ENCODE results near the gene TGM3.
"Not testable (repeated sequence)": the region's sequence is repeated elsewhere in the genome, so short reads cannot be mapped to it uniquely, and the experiment has no call there.

The TGM3 gene, protein sequence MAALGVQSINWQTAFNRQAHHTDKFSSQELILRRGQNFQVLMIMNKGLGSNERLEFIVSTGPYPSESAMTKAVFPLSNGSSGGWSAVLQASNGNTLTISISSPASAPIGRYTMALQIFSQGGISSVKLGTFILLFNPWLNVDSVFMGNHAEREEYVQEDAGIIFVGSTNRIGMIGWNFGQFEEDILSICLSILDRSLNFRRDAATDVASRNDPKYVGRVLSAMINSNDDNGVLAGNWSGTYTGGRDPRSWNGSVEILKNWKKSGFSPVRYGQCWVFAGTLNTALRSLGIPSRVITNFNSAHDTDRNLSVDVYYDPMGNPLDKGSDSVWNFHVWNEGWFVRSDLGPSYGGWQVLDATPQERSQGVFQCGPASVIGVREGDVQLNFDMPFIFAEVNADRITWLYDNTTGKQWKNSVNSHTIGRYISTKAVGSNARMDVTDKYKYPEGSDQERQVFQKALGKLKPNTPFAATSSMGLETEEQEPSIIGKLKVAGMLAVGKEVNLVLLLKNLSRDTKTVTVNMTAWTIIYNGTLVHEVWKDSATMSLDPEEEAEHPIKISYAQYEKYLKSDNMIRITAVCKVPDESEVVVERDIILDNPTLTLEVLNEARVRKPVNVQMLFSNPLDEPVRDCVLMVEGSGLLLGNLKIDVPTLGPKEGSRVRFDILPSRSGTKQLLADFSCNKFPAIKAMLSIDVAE

DNA sequence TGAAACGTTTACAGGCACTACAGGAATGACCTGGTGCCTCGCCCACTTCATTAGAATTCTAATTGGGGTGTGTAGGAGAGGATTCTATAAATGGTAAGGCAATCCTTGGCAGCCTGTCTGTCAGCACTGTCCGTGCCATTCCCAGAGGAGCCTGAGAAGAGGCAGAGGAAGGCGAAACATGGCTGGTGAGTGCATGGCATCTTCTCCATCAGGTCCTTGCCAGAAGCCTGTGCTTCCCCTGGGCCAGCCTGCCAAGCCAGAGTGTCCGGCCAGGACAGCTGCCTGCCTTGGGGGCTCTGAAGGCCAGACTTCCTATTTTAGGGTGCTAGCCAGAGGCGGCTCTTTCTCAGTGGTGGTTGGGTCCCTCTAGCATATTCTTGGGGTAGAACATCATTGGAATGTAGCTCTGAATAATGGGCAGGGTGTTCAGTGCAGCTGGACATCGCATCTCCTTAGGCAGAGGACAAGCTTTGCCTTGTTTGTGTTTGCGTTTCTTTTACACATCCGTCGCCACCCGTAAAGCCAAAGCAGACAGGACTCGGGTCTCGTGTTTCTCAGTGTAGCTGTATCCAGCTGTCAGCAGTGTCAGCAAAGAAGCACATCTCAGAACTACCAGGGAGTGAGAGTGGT lies at the start of gene TGM3:
TSS of gene TGM3 (plus strand) at position 116 of the 630 bp plus-strand sequence. CDS start at position 179, 63 bp downstream.
- no peak for DNase-seq

DNA sequence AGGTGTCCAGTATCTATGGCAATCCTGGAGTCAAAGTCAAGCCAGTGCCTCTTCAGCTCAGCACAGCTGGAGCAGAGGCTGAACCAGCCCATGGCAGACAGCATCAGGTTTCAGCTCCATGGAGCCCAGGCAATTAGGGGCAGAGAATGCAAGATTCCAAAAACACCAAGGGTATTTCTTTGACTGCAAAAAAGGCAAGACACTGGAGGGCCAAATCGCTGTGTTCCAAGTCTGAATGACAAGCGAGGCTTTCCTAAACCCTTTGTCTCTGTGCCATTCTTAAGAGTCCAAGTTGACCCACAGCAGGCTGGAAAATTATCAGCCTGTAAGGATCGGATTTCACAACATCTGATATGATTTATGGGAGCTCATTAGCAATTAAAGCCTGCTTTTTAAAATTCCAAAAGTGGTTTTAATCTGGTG lies 49.7 kb upstream of the TGM3 start:
- DNase-seq, result no peak

DNA sequence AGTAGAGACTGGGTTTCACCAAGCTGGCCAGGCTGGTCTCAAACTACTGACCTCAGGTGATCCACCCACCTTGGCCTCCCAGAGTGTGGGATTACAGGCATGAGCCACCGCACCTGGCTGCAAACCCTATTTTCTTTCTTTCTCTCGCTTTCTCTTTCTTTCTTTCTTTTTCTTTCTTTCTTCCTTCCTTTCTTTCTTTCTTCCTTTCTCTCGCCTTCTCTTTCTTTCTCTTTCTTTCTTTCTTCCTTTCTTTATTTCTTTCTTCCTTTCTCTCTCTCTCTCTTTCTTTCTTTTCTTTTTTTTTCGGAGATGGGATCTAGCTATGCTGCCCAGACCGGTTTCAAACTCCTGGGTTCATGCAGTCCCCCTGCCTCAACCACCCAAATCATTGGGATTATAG lies 47.0 kb upstream of the TGM3 start:
- no peak for DNase-seq

DNA sequence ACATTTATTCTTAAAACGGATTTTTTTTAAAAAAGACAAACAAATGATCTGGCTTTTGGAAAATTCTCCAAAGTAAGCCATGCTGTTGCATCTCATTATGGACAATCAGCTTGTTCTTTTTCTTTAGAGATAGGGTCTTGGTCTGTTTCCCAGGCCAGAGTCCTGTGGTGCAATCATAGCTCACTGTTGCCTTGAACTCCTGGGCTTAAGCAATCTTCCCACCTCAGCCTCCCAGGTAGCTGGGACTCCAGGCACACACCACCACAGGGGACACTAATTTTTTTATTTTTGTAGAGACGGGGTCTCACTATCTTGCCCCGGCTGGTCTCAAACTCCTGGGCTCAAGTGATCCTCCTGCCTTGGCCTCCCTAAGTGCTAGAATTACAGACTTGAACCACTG lies 45.9 kb upstream of the TGM3 start:
- DNase-seq, result no peak

DNA sequence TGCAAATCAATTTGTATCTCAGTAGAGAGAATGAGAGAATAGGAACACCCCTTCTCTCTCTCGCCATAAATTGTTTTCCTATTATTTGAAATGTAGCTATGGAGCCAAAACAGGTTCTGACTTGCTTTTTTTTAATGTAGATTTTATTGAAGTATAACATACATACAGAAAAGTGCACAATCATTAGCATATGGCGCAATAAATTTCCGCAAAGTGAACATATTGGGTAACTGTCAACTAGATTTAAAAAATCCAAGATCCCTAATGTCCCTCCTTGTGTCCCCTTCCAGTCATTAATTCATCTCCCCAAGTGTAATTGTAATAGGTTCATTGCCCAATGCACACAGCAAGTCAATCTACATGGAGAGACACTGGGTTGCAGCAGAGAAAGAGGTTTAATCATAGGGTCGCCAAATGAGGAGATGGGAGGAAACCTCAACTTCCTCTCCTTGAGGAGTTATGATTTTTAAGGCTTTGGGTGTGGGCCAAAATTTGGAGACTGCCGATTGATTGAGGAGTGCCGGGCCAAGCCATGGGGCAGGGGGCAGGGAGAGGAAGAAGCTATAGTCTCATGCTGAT lies 43.3 kb upstream of the TGM3 start:
- DNase-seq, result no peak

DNA sequence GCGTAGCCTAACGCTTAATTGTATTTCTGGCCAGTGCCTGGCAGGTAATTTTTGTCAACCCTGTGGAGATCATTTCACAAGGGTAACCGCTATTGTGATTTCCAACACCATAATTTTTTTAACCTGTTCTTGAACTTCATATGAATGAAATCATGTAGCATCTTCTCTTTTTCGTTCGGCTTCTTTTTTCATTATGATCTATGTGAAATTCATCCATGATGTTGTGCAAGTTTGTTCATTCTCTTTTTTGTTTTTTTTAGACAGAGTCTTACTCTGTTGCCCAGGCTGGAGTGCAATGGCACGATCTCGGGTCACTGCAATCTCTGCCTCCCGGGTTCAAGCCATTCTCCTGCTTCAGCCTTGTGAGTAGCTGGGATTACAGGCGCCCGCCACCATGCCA lies 42.5 kb upstream of the TGM3 start:
- DNase-seq, result no peak

DNA sequence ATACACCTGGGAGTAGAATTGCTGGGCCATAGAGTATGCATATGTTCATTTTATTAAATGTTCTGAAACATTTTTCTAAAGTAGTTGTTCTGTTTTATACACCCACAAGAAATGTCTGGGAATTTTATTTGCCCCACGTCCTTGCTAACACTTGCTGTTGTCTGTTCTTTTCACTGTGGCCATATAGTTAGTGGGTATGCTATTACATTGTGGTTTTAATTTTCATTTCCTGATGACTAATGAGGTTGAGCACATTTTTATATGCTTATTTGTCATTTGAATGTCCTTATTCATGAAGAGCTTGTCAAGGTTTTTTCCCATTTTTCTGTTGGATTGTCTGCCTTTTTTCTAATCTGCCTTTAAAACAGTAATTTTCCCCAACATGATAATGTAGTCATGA lies 41.5 kb upstream of the TGM3 start:
- DNase-seq, result no peak

DNA sequence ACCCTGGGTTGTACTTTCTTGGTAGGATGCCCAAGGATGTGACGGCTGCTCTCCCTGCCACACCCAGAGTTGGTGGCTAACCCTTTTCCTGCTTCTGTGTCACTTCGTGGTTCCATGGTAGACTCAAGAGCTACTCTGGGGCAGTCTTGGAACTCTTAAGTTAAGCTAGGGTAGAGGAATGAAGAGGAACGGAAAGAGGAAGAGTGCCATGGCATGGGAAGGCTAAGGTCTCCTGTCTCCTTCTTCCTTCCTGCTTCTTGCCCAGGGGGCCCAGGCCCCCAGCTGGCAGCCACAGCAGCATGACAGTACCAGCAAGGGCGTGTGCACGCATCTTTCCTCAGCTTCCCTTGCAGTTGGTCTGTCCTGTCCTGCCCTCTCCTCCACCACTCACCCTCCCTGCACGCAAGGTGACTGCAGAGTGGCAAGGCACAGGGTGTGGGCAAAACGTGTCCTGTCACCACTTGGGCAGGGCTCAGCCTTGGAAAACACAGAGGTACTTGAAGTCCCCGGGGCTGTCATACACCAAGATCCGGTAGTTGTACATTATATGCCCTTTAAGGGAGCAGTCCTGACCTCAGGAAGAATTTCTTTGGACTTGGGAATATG lies 39.8 kb upstream of the TGM3 start:
- DNase-seq, result no peak

DNA sequence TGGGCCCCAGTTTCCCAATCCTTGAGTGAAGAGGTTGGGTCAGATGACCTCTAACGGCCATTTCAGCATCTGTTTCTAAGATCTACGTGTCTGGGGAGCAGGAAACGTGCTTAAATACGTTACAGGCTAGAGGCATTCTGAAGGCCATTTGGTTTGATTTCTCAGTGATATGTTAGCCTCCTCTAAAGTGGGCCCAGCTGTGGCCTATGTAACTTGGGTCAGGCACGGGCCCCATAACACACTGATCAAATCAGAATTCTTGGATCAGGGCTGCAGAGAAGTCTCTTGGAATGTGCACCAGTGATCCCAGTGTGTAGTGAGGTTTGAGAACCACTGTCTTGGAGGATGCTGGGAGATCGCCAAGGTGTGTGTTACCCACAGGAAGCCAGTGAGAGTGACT lies 36.1 kb upstream of the TGM3 start:
- no peak for DNase-seq

DNA sequence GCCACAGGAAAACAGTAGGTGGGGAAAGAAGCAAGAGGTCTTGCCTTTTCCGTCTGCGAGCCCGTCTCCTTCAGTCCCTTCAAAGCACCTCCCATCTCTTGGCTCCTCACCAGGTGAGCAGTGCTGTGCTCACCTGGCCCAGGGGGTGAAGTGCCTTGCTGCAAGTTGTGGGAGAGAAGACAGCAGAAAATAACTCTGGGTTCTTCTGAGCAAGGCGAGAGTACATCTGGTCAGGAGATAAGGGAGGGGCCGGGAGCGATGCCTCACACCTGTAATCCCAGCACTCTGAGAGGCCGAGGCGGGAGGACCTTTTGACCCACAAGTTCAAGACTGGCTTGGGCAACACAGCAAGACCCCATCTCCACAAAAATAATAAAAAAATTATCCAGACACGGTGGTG lies 35.6 kb upstream of the TGM3 start:
- DNase-seq, result no peak

DNA sequence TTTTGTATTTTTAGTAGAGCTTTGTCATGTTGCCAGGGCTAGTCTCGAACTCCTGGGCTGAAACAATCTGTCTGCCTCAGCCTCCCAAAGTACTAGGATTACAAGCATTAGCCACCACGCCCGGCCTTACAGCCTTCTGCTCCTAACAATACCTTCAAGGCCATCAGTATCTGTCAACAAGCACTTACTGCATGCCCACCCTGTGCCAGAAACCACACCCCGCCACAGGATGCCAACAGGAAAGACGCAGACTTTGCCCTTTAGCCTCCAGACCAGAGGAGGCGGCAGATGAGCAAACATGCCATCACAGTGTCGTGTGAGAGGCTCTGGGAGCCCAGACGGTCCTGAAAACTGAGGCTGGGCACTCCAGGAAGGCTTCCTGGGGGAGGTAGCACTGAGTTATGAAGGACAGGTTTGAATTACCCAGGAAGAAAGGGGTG lies 34.7 kb upstream of the TGM3 start:
- no peak for DNase-seq

DNA sequence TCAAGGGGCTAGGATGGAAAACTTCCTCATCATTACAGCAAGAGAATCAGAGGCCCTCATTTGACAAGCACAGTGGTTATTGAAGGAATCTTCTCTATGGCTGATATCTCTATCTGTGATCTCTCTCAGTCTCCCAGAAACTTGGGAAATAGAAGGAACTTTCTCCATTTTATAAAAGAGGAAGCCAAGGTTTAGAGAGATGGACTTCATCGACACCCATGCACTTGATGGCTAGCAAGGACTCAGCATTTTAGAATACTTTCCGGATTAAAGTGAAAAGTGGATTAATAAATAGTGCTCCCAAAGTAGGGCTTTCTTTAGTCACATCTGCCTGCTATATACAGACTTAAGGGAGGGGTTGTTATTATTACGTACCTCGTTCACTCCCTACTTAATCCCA lies 34.2 kb upstream of the TGM3 start:
- DNase-seq, result no peak

DNA sequence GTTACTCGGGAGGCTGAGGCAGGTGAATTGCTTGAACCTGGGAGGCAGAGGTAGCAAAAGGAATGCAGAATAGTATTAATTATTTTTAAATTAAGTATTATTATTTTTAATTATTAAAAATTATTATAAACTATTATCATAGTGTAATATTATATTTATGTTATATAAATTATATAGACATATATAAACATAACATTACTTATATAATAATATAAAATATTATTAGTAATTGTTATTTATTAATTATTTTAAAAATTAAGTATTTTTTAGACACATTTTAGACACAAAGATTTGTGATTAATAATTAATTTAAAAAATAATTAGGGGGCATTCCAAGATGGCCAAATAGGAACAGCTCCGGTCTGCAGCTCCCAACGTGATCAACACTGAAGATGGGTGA lies 31.7 kb upstream of the TGM3 start:
- no peak for DNase-seq

DNA sequence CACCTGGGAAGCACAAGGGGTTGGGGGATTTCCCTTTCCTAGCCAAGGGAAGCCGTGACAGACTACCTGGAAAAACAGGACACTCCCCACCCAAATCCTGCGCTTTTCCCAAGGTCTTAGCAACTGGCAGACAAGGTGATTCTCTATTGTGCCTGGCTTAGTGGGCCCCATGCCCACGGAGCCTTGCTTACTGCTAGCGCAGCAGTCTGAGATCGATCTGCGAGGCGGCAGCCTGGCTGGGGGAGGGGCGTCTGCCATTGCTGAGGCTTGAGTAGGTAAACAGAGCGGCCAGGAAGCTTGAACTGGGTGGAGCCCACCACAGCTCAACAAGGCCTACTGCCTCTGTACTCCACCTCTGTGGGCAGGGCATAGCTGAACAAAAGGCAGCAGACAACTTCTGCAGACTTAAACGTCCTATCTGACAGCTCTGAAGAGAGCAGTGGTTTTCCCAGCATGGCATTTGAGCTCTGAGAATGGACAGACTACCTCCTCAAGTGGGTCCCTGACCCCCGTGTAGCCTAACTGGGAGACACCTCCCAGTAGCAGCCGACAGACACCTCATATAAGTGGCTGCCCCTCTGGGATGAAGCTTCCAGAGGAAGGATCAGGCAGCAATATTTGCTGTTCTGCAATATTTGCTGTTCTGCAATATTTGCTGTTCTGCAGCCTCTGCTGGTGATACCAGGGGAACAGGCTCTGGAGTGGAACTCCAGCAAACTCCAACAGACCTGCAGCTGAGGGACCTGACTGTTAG lies 31.0 kb upstream of the TGM3 start:
- not testable (repeated sequence) for DNase-seq

DNA sequence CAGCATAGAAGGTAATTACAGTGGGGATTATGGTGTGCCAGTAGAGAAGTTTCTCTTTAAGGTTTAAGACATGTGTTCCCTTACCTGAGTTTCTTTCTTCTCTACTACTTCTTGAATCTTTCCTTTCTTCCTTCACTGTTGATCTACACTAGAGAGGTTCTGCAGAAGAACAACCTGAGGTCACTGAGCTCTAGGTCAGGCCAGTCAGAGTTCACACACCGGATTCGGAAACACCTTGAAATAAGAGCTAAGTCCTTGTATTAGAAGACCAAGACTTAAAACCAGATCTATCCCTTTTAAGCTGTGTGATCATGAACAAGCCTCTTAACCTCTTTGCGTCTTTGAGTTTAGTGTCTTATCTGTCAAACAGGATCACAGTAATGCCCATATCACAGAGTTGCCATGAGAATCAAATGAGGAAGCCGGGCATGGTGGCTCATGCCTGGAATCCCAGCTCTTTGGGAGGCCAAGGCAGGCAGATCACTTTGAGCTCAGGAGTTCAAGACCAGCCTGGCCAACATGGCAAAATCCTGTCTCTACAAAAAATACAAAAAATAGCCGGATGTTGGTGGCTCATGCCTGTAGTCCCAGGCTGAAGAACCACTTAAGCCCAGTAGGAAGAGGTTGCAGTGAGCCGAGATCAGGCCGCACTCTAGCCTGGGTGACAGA lies 22.0 kb upstream of the TGM3 start:
- no peak for DNase-seq

DNA sequence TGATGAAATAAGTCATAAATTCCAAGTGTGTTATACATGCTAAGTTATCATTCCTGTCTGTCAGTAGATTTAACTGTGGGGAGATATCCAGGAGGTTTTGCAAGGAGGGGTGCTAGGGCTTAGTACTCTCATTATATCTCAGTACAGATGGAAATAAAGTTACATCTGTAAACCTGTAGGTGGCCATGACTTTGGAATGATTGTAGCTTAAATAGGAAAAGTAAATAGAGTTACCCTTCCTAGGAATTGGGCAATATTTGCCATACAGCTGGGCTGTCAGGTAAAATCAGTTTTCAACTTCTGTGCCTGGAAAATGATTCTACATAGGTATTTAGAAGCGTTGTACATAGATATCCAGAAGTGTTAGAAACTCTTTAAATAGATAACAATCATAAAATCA lies 19.8 kb upstream of the TGM3 start:
- no peak for DNase-seq

DNA sequence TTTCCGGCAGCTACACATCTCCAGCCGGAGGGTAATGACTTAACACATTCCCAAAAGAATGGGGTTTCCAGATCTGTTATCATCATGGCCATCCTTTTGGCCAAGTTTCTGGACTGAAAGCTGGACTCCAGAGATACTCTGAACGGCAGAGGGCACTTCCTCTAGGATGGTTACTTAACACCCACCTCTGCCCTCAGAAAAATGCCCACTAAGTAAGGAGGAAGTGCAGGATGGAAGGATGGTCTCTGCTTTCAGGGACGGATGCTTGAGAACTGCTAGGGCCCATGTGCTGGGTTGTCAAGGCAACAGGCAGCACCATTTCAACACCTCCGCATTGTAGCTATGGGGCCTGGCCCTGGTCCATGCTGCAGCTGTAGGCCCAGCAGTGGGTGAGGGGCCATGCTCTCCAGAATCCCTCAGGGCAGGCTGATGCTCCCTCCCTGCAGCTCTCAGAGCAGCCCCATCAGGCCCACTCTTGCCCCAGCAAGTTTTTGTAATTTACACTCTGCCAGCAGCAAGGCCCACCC lies 16.5 kb upstream of the TGM3 start:
- DNase-seq, result no peak

DNA sequence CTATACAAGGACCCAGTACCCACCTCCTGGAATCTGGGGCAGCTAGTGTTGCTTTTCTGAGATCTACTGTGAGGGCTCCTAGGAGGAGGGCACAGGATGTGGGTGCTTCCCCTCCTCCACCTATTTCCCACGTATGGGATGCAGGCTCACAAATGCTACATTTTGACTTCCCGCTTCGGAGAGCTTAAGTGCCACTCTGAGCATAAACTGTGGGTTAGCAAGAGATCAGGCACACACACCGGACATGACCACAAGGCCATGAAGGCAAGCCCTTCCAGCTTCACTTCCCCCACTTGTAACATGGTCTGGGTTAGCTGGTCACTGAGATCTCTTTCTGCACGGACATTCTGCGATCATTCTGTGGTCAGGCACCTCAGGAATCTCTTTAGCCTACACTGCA lies 15.7 kb upstream of the TGM3 start:
- DNase-seq, result no peak

DNA sequence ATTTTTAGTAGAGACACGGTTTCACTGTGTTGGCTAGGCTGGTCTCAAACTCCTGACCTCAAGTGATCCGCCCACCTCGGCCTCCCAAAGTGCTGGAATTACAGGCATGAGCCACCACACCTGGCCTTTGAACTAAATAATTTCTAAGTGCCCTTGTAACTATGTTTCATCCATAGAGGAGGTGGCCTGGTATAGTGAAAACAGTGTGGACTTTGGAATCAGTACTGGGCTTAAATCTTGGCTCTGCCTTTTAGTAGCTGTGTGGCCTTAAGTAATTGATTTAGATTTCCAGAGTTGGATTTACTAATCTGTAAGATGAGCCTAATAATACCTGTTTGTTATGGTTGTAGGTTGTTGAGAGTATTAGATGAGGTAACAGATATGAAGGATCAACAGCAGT lies 14.2 kb upstream of the TGM3 start:
- DNase-seq, result no peak

DNA sequence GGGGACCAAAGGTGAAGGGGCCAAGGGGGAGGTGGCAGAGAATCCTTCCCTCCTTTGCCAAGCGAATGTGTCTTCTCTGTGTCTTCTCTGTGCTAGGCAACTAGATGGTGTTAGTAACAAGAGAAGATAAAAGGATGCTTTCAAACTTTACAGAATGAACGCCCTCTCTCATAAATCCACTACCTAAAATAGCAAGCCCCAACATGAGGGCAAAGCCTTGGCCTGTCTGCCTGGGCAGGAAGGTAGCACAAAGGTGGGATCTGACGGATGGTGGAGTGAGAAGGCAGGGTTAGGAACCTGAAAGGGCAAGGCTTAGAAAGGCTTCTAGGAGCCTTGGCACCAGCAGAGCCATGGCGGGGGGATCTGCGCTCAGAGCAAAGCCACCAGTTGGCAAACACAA lies 13.6 kb upstream of the TGM3 start:
- no peak for DNase-seq

DNA sequence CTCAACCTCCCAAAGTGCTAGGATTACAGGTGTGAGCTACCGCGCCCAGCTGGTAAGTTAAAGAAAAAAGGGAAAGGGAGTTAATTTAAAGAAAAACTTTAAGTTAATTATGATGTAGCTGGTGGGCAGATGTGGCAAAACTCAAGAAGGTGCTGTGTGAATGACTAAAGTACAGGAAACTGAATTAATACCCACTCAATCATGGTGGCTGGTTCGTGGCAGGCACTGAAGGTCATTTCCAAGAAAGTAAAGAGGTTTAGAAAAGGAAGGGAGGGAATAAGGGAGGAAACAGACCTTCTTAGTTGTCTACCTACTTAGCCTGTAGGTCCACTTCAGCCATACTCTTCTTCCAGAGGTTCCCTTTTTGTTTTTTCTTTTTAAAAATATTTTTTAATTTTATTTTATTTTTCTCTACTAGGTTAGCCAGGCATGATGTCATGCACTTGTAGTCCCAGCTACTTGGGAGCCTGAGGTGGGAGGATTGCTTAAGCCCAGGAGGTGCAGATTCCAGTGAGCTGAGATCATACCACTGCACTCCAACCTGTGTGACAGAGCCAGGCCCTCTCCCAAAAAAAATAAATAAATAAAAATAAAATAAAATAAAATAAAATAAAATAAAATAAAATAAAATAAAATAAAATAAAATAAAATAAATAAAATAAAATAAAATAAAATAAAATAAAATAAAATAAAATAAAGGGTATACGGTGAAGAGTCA lies 11.9 kb upstream of the TGM3 start:
- DNase-seq, result no peak

Data from stimulated activated CD4-positive, alpha-beta T cell treated with anti-CD3 and anti-CD28 coated beads, Interleukin-4, amount 100 ng/mL, for 24 hours (primary cell).